Keratinocyte (primary cell): ENCODE measurements around the gene YBX1.

Source experiments
- EZH2 ChIP-seq: IDR thresholded peaks from one replicate; pipeline ENCODE4 v1.6.1; 2012; ENCODE audit warnings: inconsistent platforms, mild to moderate bottlenecking, low read length, moderate library complexity
- TF ChIP-seq, protein P1 (sequence below), 3 experiments: IDR thresholded peaks in 1 of 3; conservative IDR thresholded peaks in 1 of 3; optimal IDR thresholded peaks in 1 of 3; 2 replicates in 2 of 3; 3 replicates in 1 of 3; pipeline versions ENCODE3 to v1.5.1; 2011; ENCODE audit warnings: low read length in 3 of 3, mild to moderate bottlenecking in 3 of 3, moderate library complexity in 2 of 3, control low read depth in 1 of 3, inconsistent platforms in 1 of 3; ENCODE audit not compliant: insufficient read depth in 2 of 3; ENCODE audit errors: extremely low read depth in 1 of 3

DNA sequence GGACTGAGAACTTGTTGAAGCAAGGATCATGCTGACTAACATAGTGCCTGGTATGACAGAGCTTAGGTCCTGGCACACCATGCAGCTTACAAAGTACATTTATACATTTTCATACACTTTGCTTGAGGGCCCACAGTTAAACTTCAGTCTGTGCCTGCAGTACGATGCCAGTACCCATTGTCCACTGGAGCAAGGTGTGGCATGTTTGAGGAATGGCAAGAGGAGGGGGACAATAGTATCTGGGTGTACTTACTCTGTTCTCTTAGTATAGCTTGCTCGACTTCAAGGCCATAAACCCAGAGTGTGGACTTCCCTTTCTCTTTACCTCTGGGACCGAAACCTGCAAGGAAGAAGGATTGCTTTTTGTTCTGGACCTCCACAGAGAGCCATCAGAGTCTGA lies 6.8 kb upstream of the YBX1 start:
- TF ChIP-seq, protein P1, sequence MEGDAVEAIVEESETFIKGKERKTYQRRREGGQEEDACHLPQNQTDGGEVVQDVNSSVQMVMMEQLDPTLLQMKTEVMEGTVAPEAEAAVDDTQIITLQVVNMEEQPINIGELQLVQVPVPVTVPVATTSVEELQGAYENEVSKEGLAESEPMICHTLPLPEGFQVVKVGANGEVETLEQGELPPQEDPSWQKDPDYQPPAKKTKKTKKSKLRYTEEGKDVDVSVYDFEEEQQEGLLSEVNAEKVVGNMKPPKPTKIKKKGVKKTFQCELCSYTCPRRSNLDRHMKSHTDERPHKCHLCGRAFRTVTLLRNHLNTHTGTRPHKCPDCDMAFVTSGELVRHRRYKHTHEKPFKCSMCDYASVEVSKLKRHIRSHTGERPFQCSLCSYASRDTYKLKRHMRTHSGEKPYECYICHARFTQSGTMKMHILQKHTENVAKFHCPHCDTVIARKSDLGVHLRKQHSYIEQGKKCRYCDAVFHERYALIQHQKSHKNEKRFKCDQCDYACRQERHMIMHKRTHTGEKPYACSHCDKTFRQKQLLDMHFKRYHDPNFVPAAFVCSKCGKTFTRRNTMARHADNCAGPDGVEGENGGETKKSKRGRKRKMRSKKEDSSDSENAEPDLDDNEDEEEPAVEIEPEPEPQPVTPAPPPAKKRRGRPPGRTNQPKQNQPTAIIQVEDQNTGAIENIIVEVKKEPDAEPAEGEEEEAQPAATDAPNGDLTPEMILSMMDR (optimal IDR thresholded peaks at IDR 0.05 in 1 of 3, IDR thresholded peaks at IDR 0.05 in 1 of 3, conservative IDR thresholded peaks at IDR 0.05 in 1 of 3; ENCODE audit: extremely low read depth in 1 of 3, insufficient read depth in 2 of 3, low read length in 3 of 3): no peak
- no peak for TF ChIP-seq EZH2
